Loucy (cell line): ENCODE data around the gene DEGS1.

Source experiments
- H2AFZ ChIP-seq: fragments of 200-600 bp; sonication (generic); 2 replicates; pipeline ENCODE4 v1.6.0; 2016; ENCODE audit warnings: antibody characterized with exemption, mild to moderate bottlenecking, low read length, moderate library complexity
- H3F3A ChIP-seq: fragments of 200-600 bp; 2 replicates; pipeline ENCODE4 v1.6.0; 2016; ENCODE audit warnings: antibody characterized with exemption, low read depth, mild to moderate bottlenecking
- H3K27me3 ChIP-seq: fragments of 200-600 bp; sonication (generic); 2 replicates; pipeline ENCODE4 v1.6.1; 2014; ENCODE audit warnings: low read length, mild to moderate bottlenecking; ENCODE audit not compliant: insufficient read depth, poor library complexity, severe bottlenecking
- H3K36me3 ChIP-seq: fragments of 200-600 bp; sonication (generic); 2 replicates; pipeline ENCODE4 v1.6.1; 2016; ENCODE audit warnings: low read length; ENCODE audit not compliant: insufficient read depth
- H3K4me1 ChIP-seq: fragments of 200-600 bp; sonication (generic); 2 replicates; pipeline ENCODE4 v1.5.1; 2014; ENCODE audit warnings: low read length, mild to moderate bottlenecking; ENCODE audit not compliant: insufficient read depth, poor library complexity, severe bottlenecking
- H3K4me2 ChIP-seq: fragments of 200-600 bp; sonication (generic); 2 replicates; pipeline ENCODE4 v1.6.0; 2014; ENCODE audit warnings: antibody characterized with exemption, low read length, low read depth, mild to moderate bottlenecking; ENCODE audit not compliant: poor library complexity, severe bottlenecking
- H3K4me3 ChIP-seq: fragments of 200-600 bp; sonication (generic); 2 replicates; pipeline ENCODE4 v1.5.1; 2014; ENCODE audit warnings: low read length, mild to moderate bottlenecking, mixed read lengths; ENCODE audit not compliant: poor library complexity, severe bottlenecking
- H3K79me2 ChIP-seq: fragments of 200-600 bp; sonication (generic); 2 replicates; pipeline ENCODE4 v1.6.1; 2014; ENCODE audit warnings: low read length; ENCODE audit not compliant: insufficient read depth
- H3K9ac ChIP-seq: fragments of 200-600 bp; sonication (generic); 2 replicates; pipeline ENCODE4 v1.6.0; 2014; ENCODE audit warnings: mild to moderate bottlenecking, low read depth, low read length, moderate library complexity; ENCODE audit not compliant: poor library complexity, severe bottlenecking
- H3K9me2 ChIP-seq: fragments of 200-600 bp; sonication (generic); replicated peaks from 2 replicates; pipeline ENCODE4 v1.6.1; 2016; ENCODE audit warnings: low read depth, low read length, mixed read lengths
- H3K9me3 ChIP-seq: fragments of 200-600 bp; sonication (generic); 2 replicates; pipeline ENCODE4 v1.6.1; 2014; ENCODE audit warnings: mild to moderate bottlenecking, antibody characterized with exemption, low read length, low read depth; ENCODE audit not compliant: insufficient read depth
- H4K20me1 ChIP-seq: fragments of 200-600 bp; sonication (generic); 2 replicates; pipeline ENCODE4 v1.6.0; 2014; ENCODE audit warnings: antibody characterized with exemption, low read length, mild to moderate bottlenecking; ENCODE audit not compliant: insufficient read depth, poor library complexity, severe bottlenecking
- EZH2phosphoT487 ChIP-seq: fragments of 200-600 bp; IDR thresholded peaks from 2 replicates; pipeline ENCODE4 v1.6.1; 2018; ENCODE audit warnings: antibody characterized with exemption, mild to moderate bottlenecking, moderate library complexity, borderline replicate concordance
- TF ChIP-seq, protein P1 (sequence below): fragments of 200-600 bp; sonication (generic); conservative IDR thresholded peaks from 2 replicates; pipeline ENCODE4 v1.5.1; 2014; ENCODE audit warnings: mild to moderate bottlenecking, antibody characterized with exemption, low read length

The DEGS1 gene

DNA sequence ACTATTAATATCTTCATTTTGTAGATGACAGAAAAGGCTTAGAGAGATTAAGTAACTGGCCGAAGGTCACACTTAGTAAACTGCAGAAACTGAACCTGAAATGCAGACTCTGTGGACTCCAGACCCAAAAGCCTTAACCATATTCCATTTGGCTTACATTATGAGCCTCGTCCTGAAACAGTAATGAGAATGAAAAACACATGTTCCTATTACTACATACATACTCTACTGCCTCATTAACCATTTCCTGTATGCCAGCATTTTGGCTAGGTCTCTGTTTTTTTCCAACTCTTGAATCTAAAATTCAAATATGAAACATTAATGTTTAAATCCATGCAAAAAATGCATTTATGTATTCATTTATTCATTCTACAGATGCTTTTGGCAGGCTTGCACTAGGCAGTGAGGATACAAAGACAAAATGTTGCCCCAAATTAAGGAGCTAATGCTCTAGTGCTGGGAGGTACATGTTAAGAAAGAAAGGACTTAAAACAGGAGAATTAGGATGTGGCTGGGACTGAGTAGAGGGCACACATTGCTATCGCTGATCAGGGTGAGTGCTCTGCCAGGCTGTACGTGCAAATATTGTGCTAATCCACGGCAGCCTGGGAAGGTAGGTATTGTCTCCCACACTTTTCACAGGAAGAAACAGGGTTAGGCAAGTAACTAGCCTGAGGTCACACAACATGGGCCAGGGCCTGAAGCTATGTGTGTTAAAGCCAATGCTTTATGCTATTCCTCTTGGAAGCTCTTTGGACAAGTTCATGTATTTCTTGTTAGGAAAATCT lies 14.0 kb downstream of the DEGS1 start:
- TF ChIP-seq EZH2phosphoT487, result no peak
- TF ChIP-seq, protein P1, sequence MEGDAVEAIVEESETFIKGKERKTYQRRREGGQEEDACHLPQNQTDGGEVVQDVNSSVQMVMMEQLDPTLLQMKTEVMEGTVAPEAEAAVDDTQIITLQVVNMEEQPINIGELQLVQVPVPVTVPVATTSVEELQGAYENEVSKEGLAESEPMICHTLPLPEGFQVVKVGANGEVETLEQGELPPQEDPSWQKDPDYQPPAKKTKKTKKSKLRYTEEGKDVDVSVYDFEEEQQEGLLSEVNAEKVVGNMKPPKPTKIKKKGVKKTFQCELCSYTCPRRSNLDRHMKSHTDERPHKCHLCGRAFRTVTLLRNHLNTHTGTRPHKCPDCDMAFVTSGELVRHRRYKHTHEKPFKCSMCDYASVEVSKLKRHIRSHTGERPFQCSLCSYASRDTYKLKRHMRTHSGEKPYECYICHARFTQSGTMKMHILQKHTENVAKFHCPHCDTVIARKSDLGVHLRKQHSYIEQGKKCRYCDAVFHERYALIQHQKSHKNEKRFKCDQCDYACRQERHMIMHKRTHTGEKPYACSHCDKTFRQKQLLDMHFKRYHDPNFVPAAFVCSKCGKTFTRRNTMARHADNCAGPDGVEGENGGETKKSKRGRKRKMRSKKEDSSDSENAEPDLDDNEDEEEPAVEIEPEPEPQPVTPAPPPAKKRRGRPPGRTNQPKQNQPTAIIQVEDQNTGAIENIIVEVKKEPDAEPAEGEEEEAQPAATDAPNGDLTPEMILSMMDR, result no peak

GRCh38 chr1:224198572-224198971 lies 15.5 kb downstream of the DEGS1 start:
- Histone ChIP-seq H3K36me3 (peaks cover 6% of the 10 kb centered on the region; the same call in 1 of the 2 replicates), H3K27me3 (no peaks in the 10 kb centered on the region), H3K79me2 (no peaks in the 10 kb centered on the region), H3K4me3 (no peak overlapping the region), H3F3A (no peaks in the 10 kb centered on the region), H3K9ac (no peak overlapping the region), H3K4me2 (no peak overlapping the region), H3K4me1 (no peaks in the 10 kb centered on the region), H2AFZ (no peak overlapping the region), H3K9me2 (no peaks in the 10 kb centered on the region), H4K20me1 (no peaks in the 10 kb centered on the region), H3K9me3 (no peaks in the 10 kb centered on the region)
- TF ChIP-seq, protein P1, result no peak
- no peak for TF ChIP-seq EZH2phosphoT487

More for the DNA sequence above, 14.0 kb downstream of the DEGS1 start:
- H3K4me3 ChIP-seq, result no peak overlapping the region
- H3K79me2 ChIP-seq, result no peaks in the 10 kb centered on the region
- H3K9me3 ChIP-seq, result no peaks in the 10 kb centered on the region
- H2AFZ ChIP-seq, result no peak overlapping the region
- H4K20me1 ChIP-seq, result peaks cover 6% of the 10 kb centered on the region
- no peaks in the 10 kb centered on the region for H3K27me3 ChIP-seq
- H3K4me1 ChIP-seq, result no peaks in the 10 kb centered on the region
- H3F3A ChIP-seq, result no peaks in the 10 kb centered on the region
- no peak overlapping the region for H3K4me2 ChIP-seq
- H3K9ac ChIP-seq, result no peak overlapping the region
- H3K9me2 ChIP-seq, result no peaks in the 10 kb centered on the region
- peaks cover 19% of the 10 kb centered on the region; the same call in 1 of the 2 replicates for H3K36me3 ChIP-seq

- Histone ChIP-seq H3K79me2 (no peaks in the 10 kb centered on the region), H3K9me3 (no peaks in the 10 kb centered on the region), H3K4me2 (no peak overlapping the region), H3K4me1 (peaks cover 6% of the 10 kb centered on the region), H3K9me2 (no peaks in the 10 kb centered on the region), H2AFZ (no peak overlapping the region), H3K4me3 (no peak overlapping the region), H3K36me3 (no peaks in the 10 kb centered on the region), H3F3A (no peaks in the 10 kb centered on the region), H3K27me3 (no peaks in the 10 kb centered on the region), H4K20me1 (no peaks in the 10 kb centered on the region), H3K9ac (no peak overlapping the region)
- TF ChIP-seq, protein P1, result no peak
- TF ChIP-seq EZH2phosphoT487, result no peak
Measured at GRCh38 chr1:224199679-224200078, 16.6 kb downstream of the DEGS1 start.
